ENCODE data around the gene FXYD5.
"Not testable (repeated sequence)": the region's sequence is repeated elsewhere in the genome, so short reads cannot be mapped to it uniquely, and the experiment has no call there.

The FXYD5 gene

GRCh38 chr19:35120492-35120891, 34.0 kb upstream of the FXYD5 start:
- DNase-seq (ENCODE audit: low spot score): no peak

- DNase-seq (ENCODE audit: low spot score): no peak
These were observed 33.6 kb upstream of the FXYD5 start for GRCh38 chr19:35120898-35121297.

- DNase-seq (ENCODE audit: low spot score): no peak
These were observed 31.6 kb upstream of the FXYD5 start for GRCh38 chr19:35122687-35123551.

- DNase-seq (ENCODE audit: low spot score): no peak
These were observed 31.0 kb upstream of the FXYD5 start for GRCh38 chr19:35123573-35123972.

- peak; percentile 94 for DNase-seq (ENCODE audit: low spot score)
These were observed 30.2 kb upstream of the FXYD5 start for GRCh38 chr19:35124098-35125060.

- no peak for DNase-seq (ENCODE audit: low spot score)
These were observed 29.2 kb upstream of the FXYD5 start for GRCh38 chr19:35125270-35125717.

GRCh38 chr19:35125749-35126623, 28.5 kb upstream of the FXYD5 start:
- no peak for DNase-seq (ENCODE audit: low spot score)

GRCh38 chr19:35126624-35126959, 27.9 kb upstream of the FXYD5 start:
- no peak for DNase-seq (ENCODE audit: low spot score)

- DNase-seq (ENCODE audit: low spot score): no peak
These were observed 26.7 kb upstream of the FXYD5 start for GRCh38 chr19:35127871-35128270.

- DNase-seq (ENCODE audit: low spot score): no peak
These were observed 26.0 kb upstream of the FXYD5 start for GRCh38 chr19:35128398-35129057.

- DNase-seq (ENCODE audit: low spot score): not testable (repeated sequence)
These were observed 24.7 kb upstream of the FXYD5 start for GRCh38 chr19:35129724-35130274.

GRCh38 chr19:35130761-35131720, 23.5 kb upstream of the FXYD5 start:
- no peak for DNase-seq (ENCODE audit: low spot score)

GRCh38 chr19:35132254-35132653, 22.3 kb upstream of the FXYD5 start:
- no peak for DNase-seq (ENCODE audit: low spot score)

- no peak for DNase-seq (ENCODE audit: low spot score)
These were observed 20.7 kb upstream of the FXYD5 start for GRCh38 chr19:35133826-35134225.

- no peak for DNase-seq (ENCODE audit: low spot score)
These were observed 19.8 kb upstream of the FXYD5 start, which contains the start of gene LGI4 for GRCh38 chr19:35134601-35135242. TSS of gene LGI4 (minus strand) at chr19:35135059. CDS start at chr19:35134680, 379 bp downstream.

GRCh38 chr19:35135389-35135909, 19.1 kb upstream of the FXYD5 start:
- peak; percentile 86 for DNase-seq (ENCODE audit: low spot score)

- DNase-seq (ENCODE audit: low spot score): no peak
These were observed 18.3 kb upstream of the FXYD5 start for GRCh38 chr19:35136231-35136630.

GRCh38 chr19:35136977-35137702, 17.4 kb upstream of the FXYD5 start:
- no peak for DNase-seq (ENCODE audit: low spot score)
